NCI-H2171 treated with DMSO at 0.1 percent for 48 hours (cell line): ENCODE results near the gene ZSCAN5A.
"Not testable (repeated sequence)": the region's sequence is repeated elsewhere in the genome, so short reads cannot be mapped to it uniquely, and the experiment has no call there.

Experiments
- DNase-seq: peaks from one replicate; lab custom pipeline; 2025; lab: John Stamatoyannopoulos, UW

ZSCAN5A gene

GRCh38 chr19:56314381-56315076, at the start of gene ZSCAN5A:
TSS of gene ZSCAN5A (minus strand) at chr19:56314839. CDS start at chr19:56225046, 89,793 bp downstream.
- peak; percentile 98 for DNase-seq

- DNase-seq = no peak
Measured at GRCh38 chr19:56360841-56361240, 46.2 kb upstream of the ZSCAN5A start.

GRCh38 chr19:56356944-56357343, 42.3 kb upstream of the ZSCAN5A start:
- DNase-seq = no peak

GRCh38 chr19:56355517-56355916, 40.9 kb upstream of the ZSCAN5A start:
- no peak for DNase-seq

- no peak for DNase-seq
Measured at GRCh38 chr19:56351208-56351607, 36.6 kb upstream of the ZSCAN5A start.

GRCh38 chr19:56350416-56351045, 35.9 kb upstream of the ZSCAN5A start:
- peak; percentile 37 for DNase-seq

- peak; percentile 3 for DNase-seq
Measured at GRCh38 chr19:56348289-56348877, 33.7 kb upstream of the ZSCAN5A start.

GRCh38 chr19:56347163-56347778, 32.6 kb upstream of the ZSCAN5A start:
- DNase-seq = no peak

GRCh38 chr19:56341948-56342347, 27.3 kb upstream of the ZSCAN5A start:
- DNase-seq = no peak

GRCh38 chr19:56339031-56339430, 24.4 kb upstream of the ZSCAN5A start:
- not testable (repeated sequence) for DNase-seq

- not testable (repeated sequence) for DNase-seq
Measured at GRCh38 chr19:56337077-56337476, 22.4 kb upstream of the ZSCAN5A start.

GRCh38 chr19:56335371-56335770, 20.7 kb upstream of the ZSCAN5A start:
- DNase-seq = not testable (repeated sequence)

GRCh38 chr19:56333506-56333905, 18.9 kb upstream of the ZSCAN5A start:
- peak; percentile 41 for DNase-seq

GRCh38 chr19:56332695-56333094, 18.1 kb upstream of the ZSCAN5A start:
- DNase-seq = no peak

- no peak for DNase-seq
Measured at GRCh38 chr19:56324436-56324835, 9.8 kb upstream of the ZSCAN5A start.

GRCh38 chr19:56321989-56322440, 7.4 kb upstream of the ZSCAN5A start:
- no peak for DNase-seq

- DNase-seq = no peak
Measured at GRCh38 chr19:56321254-56321988, 6.8 kb upstream of the ZSCAN5A start.

- no peak for DNase-seq
Measured at GRCh38 chr19:56319991-56320390, 5.4 kb upstream of the ZSCAN5A start.

GRCh38 chr19:56317749-56318148, 3.1 kb upstream of the ZSCAN5A start:
- DNase-seq = no peak

GRCh38 chr19:56316728-56317127, 2.1 kb upstream of the ZSCAN5A start:
- no peak for DNase-seq

- DNase-seq = peak; percentile 98
Measured at GRCh38 chr19:56315077-56315828, 614 bp upstream of the ZSCAN5A start.
